GM21360 (cell line): ENCODE results near the gene CTXND1.
"Not testable (repeated sequence)": the region's sequence is repeated elsewhere in the genome, so short reads cannot be mapped to it uniquely, and the experiment has no call there.

Source experiments
- ATAC-seq: cut with Tn5 transposase; IDR thresholded peaks from one replicate; pipeline ENCODE4 v1.9.1; 2021; ENCODE audit warnings: mild to moderate bottlenecking, moderate library complexity; ENCODE audit not compliant: unreplicated experiment

The CTXND1 gene

GRCh38 chr15:80252121-80252518, at the start of gene CTXND1:
Gene CTXND1, minus strand, starts transcription at chr15:80252213. Its CDS starts 50,264 bp downstream, at chr15:80201949.
- no peak for ATAC-seq

GRCh38 chr15:80301472-80301871, 49.5 kb upstream of the CTXND1 start:
- ATAC-seq = no peak

DNA sequence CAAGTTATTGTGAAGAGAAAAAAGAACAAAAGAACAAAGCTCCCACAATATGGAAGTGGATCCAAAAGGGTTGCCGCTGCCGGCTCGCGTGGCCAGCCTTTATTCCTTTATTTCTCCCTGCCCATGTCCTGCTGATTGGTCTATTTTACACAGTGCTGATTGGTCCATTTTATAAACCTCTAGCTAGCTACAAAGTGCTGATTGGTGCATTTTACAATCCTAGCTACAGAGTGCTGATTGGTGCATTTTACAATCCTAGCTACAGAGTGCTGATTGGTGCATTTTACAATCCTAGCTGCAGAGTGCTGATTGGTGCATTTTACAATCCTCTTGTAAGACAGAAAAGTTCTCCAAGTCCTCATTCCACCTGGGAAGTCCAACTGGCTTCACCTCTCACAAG, 43.8 kb upstream of the CTXND1 start:
- ATAC-seq = not testable (repeated sequence)

DNA sequence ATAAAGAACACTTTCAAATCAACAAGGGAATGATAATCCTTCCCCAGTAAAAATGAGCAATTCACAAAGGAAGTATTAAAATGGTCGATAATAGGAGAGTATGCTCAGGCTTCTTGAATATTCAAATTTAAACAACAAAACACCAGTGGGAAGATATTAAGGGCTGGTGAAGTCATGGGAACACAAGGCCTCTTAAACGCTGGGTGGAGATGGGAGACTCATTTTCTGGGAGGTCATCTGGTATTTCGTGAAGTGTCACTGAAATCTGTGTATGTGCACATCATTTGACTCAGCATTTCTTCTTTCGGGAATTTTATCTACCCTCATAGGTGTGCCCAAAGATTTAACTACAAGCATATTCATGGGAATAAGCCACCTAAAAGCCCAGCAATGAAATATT, 40.1 kb upstream of the CTXND1 start:
- no peak for ATAC-seq

DNA sequence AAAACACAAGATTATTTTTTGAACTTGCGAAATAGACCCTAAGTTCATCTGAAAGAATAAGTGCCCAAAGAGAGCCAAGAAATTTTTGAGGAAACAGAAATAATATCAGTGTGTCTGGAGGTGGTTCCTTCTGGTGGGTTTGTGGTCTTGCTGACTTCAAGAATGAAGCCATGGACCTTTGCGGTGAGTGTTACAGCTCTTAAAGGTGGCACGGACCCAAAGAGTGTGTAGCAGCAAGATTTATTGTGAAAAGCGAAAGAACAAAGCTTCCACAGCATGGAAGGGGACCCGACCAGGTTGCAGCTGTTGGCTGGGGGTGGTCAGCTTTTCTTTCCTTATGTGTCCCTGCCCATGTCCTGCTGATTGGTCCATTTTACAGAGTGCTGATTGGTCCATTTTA, 38.9 kb upstream of the CTXND1 start:
- ATAC-seq = not testable (repeated sequence)

GRCh38 chr15:80289528-80290495, 37.8 kb upstream of the CTXND1 start:
- ATAC-seq = no peak

- no peak for ATAC-seq
These were observed 36.1 kb upstream of the CTXND1 start for GRCh38 chr15:80288131-80288530.

DNA sequence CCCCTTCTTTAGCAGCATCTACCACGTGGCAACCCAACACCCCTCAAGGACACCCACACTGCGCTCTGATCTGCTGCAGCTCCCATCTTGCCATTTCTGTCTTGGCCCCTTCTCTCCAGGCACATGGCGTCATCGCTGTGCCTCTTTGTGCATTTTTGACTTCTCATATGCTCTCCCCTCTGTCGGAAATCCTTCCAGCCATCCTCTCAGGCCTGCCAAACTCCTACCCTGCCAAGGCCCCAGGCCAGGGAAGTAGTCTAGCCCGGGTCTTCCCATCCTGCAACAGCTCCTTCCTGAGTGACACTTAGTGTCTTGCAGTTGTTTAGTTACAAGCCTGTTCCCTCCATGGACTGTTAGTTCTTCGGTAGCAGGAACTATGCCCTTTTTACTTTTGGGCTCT, 34.0 kb upstream of the CTXND1 start:
- no peak for ATAC-seq

DNA sequence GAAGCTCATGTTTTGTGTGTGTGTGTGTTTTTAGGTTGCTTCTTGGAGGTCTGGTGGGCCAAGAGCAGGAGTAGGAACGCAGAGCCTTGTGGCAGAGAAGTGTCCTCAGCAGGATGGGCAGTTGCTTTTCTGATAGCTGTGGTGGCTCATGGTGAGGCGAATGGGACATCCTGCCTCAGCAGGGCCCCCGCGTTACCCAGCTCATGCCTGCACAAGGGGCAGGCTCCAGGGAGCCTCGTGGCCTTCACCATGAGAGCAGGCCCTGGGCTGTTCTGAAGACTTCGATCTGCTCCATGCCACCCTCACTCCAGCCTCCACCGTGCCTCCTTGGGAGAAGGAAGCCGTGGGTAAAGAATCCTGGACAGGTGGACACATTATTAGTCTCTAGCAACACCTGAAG, 33.4 kb upstream of the CTXND1 start:
- ATAC-seq = no peak

- no peak for ATAC-seq
These were observed 31.5 kb upstream of the CTXND1 start for GRCh38 chr15:80283531-80283930.

- ATAC-seq = no peak
These were observed 25.1 kb upstream of the CTXND1 start for GRCh38 chr15:80277147-80277546.

DNA sequence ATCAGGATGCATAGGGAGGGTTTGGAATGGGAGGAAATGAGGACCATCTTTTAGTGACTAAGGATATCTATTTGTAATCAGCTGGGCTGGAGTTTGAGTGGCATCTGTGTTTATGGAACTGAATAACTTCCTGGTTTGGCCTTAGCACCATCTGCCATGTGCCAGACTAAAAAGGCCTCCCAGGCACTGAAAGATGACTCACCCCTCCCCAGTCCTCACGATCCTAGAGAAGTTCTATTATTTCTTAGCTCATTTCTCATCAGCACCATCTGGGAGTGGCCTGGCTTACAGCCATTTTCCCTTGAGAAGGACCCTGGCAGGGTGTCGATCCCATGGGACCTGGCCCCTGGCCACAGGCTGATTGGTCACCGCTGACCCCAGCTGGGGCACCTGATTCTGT, 23.9 kb upstream of the CTXND1 start:
- ATAC-seq = no peak

DNA sequence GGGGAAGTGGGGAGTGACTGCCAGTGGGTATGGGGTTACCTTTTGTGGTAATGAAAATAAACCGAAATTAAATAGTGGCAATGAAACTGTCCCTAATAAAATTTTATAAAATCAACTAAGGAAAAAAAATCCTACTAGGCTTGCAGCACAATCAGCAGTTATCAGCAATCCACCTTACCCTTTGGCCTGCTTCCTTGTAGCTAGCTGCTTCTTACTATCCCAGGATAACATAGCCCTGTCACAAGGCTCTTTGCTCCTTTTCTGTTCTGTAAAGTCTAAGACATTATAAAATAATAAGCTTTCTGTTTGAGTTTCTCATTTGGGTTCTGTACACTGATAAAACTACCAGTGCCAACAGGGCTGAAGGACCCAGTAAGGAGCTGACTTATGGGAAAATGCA, 23.0 kb upstream of the CTXND1 start:
- ATAC-seq = no peak

- no peak for ATAC-seq
These were observed 22.5 kb upstream of the CTXND1 start for GRCh38 chr15:80274554-80274953.

- no peak for ATAC-seq
These were observed 21.0 kb upstream of the CTXND1 start for GRCh38 chr15:80272987-80273386.

DNA sequence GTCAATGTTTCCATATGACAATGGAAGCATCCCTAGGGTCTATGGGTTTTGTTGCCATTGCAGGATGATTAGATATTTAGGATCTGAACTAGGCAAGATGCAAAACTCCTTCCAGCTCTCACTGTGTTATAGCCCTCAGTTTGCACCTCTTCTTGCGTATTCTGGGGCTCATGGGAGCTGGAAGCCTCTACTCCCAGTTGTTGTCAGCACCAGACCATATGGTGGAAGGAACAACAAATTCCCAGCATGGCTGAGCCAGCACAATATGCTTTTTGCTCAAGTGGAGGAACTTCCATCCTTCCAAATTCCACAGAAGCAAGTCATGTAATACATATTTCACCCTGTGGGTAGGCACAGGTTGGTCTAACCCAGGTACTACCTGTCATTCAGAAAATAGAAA, 18.5 kb upstream of the CTXND1 start:
- no peak for ATAC-seq

DNA sequence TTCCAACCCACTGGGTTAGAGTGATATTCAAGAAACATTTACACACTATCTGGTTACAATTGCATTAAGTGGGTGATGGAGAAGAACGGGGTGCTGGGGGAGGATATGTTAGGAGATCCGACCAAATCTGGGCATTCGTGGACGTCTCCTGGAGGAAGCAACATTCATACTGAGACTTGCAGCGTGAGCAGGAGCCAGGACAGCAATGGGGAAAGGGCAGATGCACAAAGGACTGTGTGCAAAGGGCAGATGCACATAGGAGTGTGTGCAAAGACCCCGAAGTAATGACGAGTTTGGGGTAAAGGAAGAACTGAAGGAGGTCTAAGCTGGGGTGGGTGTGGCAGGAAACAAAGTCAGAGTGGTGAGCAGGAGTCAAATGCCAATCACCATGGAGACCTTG, 16.1 kb upstream of the CTXND1 start:
- no peak for ATAC-seq

DNA sequence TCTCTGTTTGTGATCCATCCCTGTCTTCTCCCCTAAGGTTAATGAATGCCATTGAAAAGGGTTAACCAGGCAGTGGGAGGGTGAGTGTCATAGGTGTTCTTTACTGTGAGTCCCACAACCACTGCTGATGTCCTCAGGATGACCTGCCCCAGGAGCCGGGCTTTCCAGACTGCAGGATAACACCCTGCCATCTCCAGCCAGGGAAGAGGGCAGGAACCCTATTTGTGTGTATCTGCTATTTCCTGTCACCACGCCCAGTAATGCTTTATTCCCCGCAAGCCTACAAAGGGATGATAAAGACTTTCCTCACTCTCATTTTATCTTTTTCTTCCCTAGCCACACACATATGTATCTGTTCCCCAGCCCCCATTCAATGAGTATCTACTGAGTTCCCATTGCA, 15.6 kb upstream of the CTXND1 start:
- ATAC-seq = no peak

- ATAC-seq = no peak
These were observed 14.7 kb upstream of the CTXND1 start for GRCh38 chr15:80266745-80267144.

DNA sequence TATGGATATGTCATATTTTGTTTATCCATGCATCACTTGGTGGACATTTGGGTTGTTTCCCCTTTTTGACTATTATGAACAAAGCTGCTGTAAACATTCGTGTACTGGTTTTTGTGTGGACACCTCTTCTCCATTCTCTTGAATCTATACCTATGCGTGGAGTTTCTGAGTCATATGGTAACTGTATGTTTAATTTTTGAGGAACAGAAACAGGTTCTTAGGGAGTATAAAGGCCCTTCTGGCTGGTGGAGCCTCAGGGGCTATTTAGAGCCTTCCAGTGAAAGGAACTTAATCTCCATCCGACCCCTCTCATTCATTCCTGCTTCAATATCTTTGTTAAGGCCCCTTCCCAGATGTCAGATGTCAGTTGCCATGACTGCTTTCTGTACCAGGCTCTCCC, 14.1 kb upstream of the CTXND1 start:
- ATAC-seq = no peak

DNA sequence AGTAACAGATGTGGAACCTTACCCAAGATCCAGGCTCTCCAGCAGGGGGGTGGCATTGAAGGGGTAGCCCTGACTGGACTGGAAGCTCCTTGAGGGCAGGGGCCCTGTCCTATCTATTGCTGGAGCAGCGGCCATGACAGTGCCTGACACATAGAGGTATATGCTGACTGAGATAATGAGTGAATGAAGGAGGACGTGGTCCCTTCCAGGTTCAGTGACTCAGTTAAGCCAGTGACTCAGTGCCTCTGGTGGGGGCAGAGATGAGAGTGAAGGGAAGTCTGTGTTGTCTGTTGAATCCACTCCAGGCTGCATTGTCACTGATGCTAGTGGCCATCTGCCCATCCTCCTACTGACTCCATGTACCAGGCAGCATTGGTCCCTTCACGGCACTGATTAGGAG, 13.0 kb upstream of the CTXND1 start:
- ATAC-seq = no peak

DNA sequence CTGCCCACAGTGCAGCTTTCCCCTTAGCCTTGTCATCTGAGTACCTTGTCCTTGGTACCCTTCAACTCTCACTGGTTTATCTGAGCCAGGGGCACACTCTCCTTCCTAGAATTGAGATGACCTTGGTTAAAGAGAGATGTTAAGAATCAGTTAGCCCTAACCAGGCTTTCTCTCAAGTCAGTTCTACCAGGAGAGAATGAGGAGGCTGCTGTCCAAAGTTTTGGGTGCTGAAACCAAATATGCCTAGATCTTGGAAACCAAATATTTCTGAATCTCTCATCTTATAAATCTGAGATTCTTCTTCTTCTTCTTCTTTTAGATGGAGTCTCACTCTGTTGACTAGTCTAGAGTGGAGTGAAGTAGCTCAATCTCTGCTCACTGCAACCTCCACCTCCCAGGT, 12.0 kb upstream of the CTXND1 start:
- no peak for ATAC-seq

DNA sequence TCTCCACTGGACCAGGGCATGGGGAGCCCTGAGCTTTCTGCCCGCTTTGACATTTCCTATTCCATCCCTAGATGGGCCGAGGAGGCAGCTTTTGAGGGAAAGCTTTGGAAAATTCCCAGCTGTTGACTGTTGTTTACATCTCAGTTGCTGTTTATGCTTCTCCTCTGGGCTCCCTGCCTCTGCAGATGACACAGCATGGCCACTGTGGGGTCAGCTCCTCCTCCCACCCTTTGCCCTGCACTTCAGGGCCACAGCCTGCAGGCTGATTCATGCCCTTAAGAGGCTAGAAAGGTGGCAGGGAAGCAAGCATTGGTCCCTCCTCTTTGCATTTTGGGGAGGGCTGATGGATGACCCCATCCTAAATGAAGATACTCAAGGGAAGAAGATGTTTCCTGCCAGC, 8.5 kb upstream of the CTXND1 start:
- ATAC-seq = no peak
